Activated T-cell treated with anti-CD3 and anti-CD28 coated beads for 24 hours (primary cell): Measurements from ENCODE around the gene PDE6C.

Experiments
- DNase-seq: peaks from one replicate; pipeline ENCODE4 v3.0.0-alpha.2; 2020; ENCODE audit warnings: low read depth

The PDE6C gene

DNA sequence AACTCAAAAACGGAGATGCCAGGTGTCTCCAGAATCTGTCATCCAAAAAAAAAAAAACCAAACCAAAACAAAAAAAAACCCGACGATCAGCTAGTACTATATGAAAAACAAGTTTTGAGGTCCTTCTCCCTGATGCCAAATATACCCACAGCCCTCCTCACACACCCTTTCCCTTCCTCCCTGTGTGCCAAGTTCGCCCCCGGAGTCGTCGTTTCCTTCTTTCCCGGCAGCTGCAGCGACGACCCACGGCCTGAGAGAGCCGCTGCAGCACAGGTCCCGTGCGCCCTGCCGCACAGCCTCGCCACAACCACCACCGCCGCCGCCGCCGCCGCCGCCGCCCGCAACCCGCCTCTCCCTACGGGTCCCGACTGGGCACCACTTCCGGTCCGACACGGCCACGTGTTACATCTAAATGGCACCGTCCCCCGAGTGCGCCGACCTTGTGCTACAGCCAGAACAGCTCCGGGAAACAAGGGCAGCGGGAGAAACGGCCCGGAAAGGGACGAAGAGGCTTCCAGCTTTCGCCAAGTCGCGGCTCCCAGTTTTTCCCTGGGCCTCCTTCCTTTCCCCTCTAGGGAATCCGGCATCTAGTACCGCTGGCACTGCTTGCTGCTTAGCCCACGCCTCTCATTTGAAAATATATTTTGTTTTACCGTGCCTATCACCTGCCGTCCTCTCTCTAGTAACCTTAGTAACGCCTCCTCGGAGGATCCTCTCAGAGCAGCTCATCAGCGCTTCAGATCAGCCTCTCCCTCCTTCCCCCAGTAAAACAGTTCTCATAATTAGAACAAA lies 90.1 kb downstream of the PDE6C start, which contains the start of gene FRA10AC1:
Gene FRA10AC1 (minus strand): TSS at position 383 of the 792 bp plus-strand sequence. CDS start 2,486 bp downstream, outside the sequence.
- peak; percentile 88 for DNase-seq

DNA sequence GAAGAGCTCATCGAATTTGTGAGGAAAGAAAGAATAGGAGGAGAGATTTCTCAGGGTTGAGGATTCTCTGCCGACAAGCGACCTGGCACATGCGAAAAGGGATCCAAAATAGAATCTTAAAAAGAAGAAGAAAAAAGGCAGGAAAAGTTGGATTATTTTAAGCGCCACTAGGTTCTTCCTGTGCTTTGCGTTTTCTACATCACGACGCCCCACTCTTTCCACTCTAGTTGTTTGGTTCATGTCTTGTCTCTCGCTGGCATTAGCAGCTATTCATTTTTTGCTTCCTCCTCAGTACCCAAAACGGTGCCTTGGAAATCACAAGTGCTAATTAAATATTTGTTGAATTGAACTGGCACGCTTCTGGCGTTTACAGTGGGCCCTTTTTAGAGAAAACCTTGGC lies 90.7 kb downstream of the PDE6C start:
- DNase-seq, result no peak

- no peak for DNase-seq
These were observed 91.5 kb downstream of the PDE6C start for GRCh38 chr10:93703841-93704240.

GRCh38 chr10:93704451-93704850 lies 92.1 kb downstream of the PDE6C start:
- DNase-seq, result no peak

- no peak for DNase-seq
These were observed 95.3 kb downstream of the PDE6C start for GRCh38 chr10:93707623-93708022.

- no peak for DNase-seq
These were observed 98.1 kb downstream of the PDE6C start for GRCh38 chr10:93710333-93710909.

DNA sequence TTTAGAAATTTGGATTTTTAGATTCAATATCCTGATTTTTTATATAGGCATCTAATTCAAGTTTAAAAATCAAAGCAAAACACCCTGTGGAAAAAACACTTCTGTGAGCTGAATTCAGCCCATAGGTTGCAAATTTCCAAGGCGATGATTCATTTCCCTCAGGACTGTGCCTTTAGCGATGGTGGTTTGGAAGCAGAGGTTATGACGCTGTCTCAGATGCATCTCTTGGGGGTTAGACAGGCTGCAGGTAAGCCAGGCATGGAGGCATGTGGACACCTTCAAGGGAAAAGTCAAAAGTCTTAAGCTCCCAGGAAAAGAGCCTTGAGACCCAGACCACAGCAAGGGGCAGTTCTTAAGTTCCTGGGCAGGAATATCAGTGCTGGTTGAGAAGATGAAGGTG lies 99.6 kb downstream of the PDE6C start:
- no peak for DNase-seq

DNA sequence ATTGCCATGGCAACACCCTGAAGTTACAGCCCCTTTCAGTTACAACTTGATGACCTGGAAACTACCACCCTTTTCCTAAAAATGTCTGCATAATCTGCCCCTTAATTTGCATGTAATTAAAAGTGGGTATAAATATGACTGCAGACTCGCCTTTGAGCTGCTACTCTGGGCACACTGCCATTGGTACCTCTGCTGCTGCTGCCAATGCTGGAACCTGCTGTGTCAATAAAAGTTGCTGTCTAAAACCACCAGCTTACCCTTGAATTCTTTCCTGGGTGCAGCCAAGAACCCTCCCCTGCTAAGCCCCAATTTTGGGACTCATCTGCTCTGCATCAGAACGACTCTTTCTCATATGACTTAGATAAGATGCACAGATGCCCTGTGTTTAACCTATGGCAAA lies 100.3 kb downstream of the PDE6C start:
- DNase-seq, result no peak

DNA sequence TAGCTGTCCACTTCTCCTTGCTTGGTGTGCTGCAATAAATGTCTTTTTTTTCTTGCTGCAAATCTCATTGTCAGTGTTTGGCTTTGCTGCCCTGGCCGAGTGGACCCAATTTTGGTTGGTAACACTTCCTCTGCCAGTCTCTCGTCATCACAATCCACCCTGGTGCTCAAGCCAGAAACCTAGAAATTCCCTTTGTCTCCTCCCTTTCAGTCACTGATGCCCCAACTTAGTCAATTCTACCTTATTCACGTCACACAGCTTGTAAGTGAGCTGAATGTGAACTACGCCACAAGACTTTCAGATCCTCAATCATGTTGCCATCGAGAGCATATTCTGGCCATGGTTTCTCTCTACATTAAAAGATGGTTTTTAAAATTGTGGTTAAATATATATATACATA lies 103.0 kb downstream of the PDE6C start:
- DNase-seq, result no peak
